HCT116 (cell line): ENCODE data around the gene PLA1A. TPM values are rescaled to one million over a fixed set of nuclear protein-coding genes. Genes with fewer than 3 reads are reported as not detected.

Experiments
- ATAC-seq: fragments of 200-7000 bp; cut with Tn5 transposase; 2 replicates; pipeline ENCODE4 v1.9.1; 2020; ENCODE audit warnings: mild to moderate bottlenecking, moderate library complexity
- BruUV-seq: library from RNA; stranded (reverse); fragments of 400-500 nt; replicated peaks from 2 replicates; lab custom pipeline; 2021; lab: Mats Ljungman, UMichigan
- CTCF ChIA-PET: fragments of 300-600 bp; sonication (Branson Sonifier 250); formaldehyde crosslinking; loops from one replicate; lab custom pipeline; 2021; ENCODE audit warnings: antibody characterized with exemption; lab: Charles Lee
- POLR2A ChIA-PET: fragments of 300-600, 350-600 bp; sonication (Branson Sonifier 250); formaldehyde crosslinking; loops from one replicate; lab custom pipeline; 2021; ENCODE audit warnings: antibody characterized with exemption; lab: Charles Lee
- RAD21 ChIA-PET, 2 experiments: fragments of 300-600 bp; sonication (Branson Sonifier 250); formaldehyde crosslinking; loops; one replicate each; lab custom pipeline; 2023; ENCODE audit warnings: low total read pairs in 2 of 2; ENCODE audit not compliant: uncharacterized antibody in 2 of 2, unreplicated experiment in 2 of 2, low non-redundant PET in 1 of 2; lab: Charles Lee
- DNase-seq: peaks from one replicate; pipeline ENCODE4 v3.0.0-alpha.2; 2010; ENCODE audit warnings: low read depth, low spot score
- H2AFZ ChIP-seq: fragments of 200-600 bp; shearing (Covaris generic), sonication (generic); 2 replicates; pipeline ENCODE4 v1.6.1; 2017; ENCODE audit warnings: low read depth, mixed run types, mixed read lengths, antibody characterized with exemption, low read length; ENCODE audit not compliant: poor library complexity, severe bottlenecking
- H3K27ac ChIP-seq: 2 replicates; pipeline ENCODE4 v1.5.1; 2012; ENCODE audit warnings: low read depth, low read length
- H3K27me3 ChIP-seq: fragments of 200-600 bp; sonication (generic); 2 replicates; pipeline ENCODE4 v1.6.1; 2016; ENCODE audit warnings: mixed run types, low read length, mixed read lengths; ENCODE audit not compliant: insufficient read depth
- H3K36me3 ChIP-seq, 2 experiments: fragments of 200-500 bp in 1 of 2; fragments of 200-600 bp in 1 of 2; sonication (Bioruptor generic) in 1 of 2; sonication (generic) in 1 of 2; 2 replicates each; pipeline versions ENCODE4 v1.5.1 to v1.6.1; 2014 to 2016; ENCODE audit warnings: low read length in 2 of 2, inconsistent platforms in 1 of 2, mixed read lengths in 1 of 2, mixed run types in 1 of 2; ENCODE audit not compliant: insufficient read depth in 2 of 2, control insufficient read depth in 1 of 2
- H3K4me1 ChIP-seq, 2 experiments: fragments of 200-600 bp in 1 of 2; sonication (generic) in 1 of 2; 2 replicates each; pipeline versions ENCODE4 v1.5.1 to v1.6.1; 2012 to 2017; ENCODE audit warnings: low read length in 2 of 2, inconsistent platforms in 1 of 2, mild to moderate bottlenecking in 1 of 2, mixed read lengths in 1 of 2, mixed run types in 1 of 2, moderate library complexity in 1 of 2; ENCODE audit not compliant: insufficient read depth in 2 of 2, control insufficient read depth in 1 of 2
- H3K4me2 ChIP-seq: fragments of 200-600 bp; sonication (generic); 2 replicates; pipeline ENCODE4 v1.6.1; 2017; ENCODE audit warnings: mixed run types, low read length, mixed read lengths
- H3K4me3 ChIP-seq, 2 experiments: fragments of 200-600 bp in 1 of 2; sonication (generic) in 1 of 2; replicated peaks in 1 of 2; 2 replicates each; pipeline ENCODE4 v1.5.1; 2011 to 2016; ENCODE audit warnings: low read length in 2 of 2, control low read depth in 1 of 2, low read depth in 1 of 2, mild to moderate bottlenecking in 1 of 2, mixed read lengths in 1 of 2, mixed run types in 1 of 2
- H3K79me2 ChIP-seq: fragments of 200-600 bp; sonication (generic); 2 replicates; pipeline ENCODE4 v1.6.1; 2017; ENCODE audit warnings: mild to moderate bottlenecking, mixed run types, low read length, moderate library complexity, mixed read lengths; ENCODE audit not compliant: insufficient read depth
- H3K9ac ChIP-seq: fragments of 200-600 bp; sonication (generic); 2 replicates; pipeline ENCODE4 v1.6.1; 2016; ENCODE audit warnings: low read length, mixed read lengths
- H3K9me2 ChIP-seq: fragments of 200-600 bp; sonication (generic), shearing (Covaris generic); 2 replicates; pipeline ENCODE4 v1.6.1; 2017; ENCODE audit warnings: mixed run types, mild to moderate bottlenecking, moderate library complexity; ENCODE audit not compliant: insufficient read depth
- H3K9me3 ChIP-seq, 2 experiments: fragments of 200-500 bp in 1 of 2; fragments of 200-600 bp in 1 of 2; sonication (Bioruptor generic) in 1 of 2; sonication (generic) in 1 of 2; 2 replicates each; pipeline ENCODE4 v1.6.1; 2014 to 2017; ENCODE audit warnings: low read length in 2 of 2, mixed read lengths in 2 of 2, inconsistent platforms in 1 of 2, low read depth in 1 of 2, mild to moderate bottlenecking in 1 of 2, mixed run types in 1 of 2, moderate library complexity in 1 of 2; ENCODE audit not compliant: control insufficient read depth in 1 of 2, insufficient read depth in 1 of 2
- H4K20me1 ChIP-seq: fragments of 200-600 bp; sonication (generic), shearing (Covaris generic); 2 replicates; pipeline ENCODE4 v1.6.1; 2017; ENCODE audit warnings: mixed run types, mild to moderate bottlenecking, moderate library complexity; ENCODE audit not compliant: insufficient read depth
- FOSL1 ChIP-seq: IDR thresholded peaks from 2 replicates; pipeline ENCODE4 v1.6.1; 2012; ENCODE audit warnings: low read depth
- POLR2A ChIP-seq: IDR thresholded peaks from 2 replicates; pipeline ENCODE4 v1.7.0; 2011; ENCODE audit warnings: borderline replicate concordance; ENCODE audit not compliant: insufficient read depth, insufficient read length; ENCODE audit errors: extremely low read depth
- RAD21 ChIP-seq: IDR thresholded peaks from 2 replicates; pipeline ENCODE4 v1.6.1; 2012; ENCODE audit warnings: low read depth, mild to moderate bottlenecking
- SP1 ChIP-seq: IDR thresholded peaks from 2 replicates; pipeline ENCODE4 v1.6.1; 2012; ENCODE audit warnings: low read depth
- TCF7L2 ChIP-seq: IDR thresholded peaks from 2 replicates; pipeline ENCODE4 v1.7.0; 2011; ENCODE audit warnings: borderline replicate concordance, inconsistent platforms; ENCODE audit not compliant: insufficient read depth, insufficient read length; ENCODE audit errors: extremely low read depth
- YY1 ChIP-seq: IDR thresholded peaks from 2 replicates; pipeline ENCODE4 v1.6.1; 2011; ENCODE audit warnings: low read length, low read depth, moderate library complexity, mild to moderate bottlenecking; ENCODE audit not compliant: insufficient replicate concordance; ENCODE audit errors: extremely low read depth
- intact Hi-C: fragments of 100-400 bp; cut with micrococcal nuclease; formaldehyde crosslinking; loops from 2 replicates; pipeline ENCODE4 v1.10.0; 2022
- total RNA-seq: library from RNA; stranded (reverse); gene quantifications from one replicate; pipeline ENCODE4 v1.2.1, GENCODE V29; 2021; ENCODE audit not compliant: unreplicated experiment
- TF ChIP-seq, protein P1 (sequence below): IDR thresholded peaks from 2 replicates; pipeline ENCODE4 v1.6.1; 2012; ENCODE audit warnings: low read depth
- TF ChIP-seq, protein P2 (sequence below): IDR thresholded peaks from 2 replicates; pipeline ENCODE4 v1.6.1; 2012
- TF ChIP-seq, protein P3 (sequence below), 3 experiments: fragments of 200-600 bp in 1 of 3; sonication (generic) in 1 of 3; IDR thresholded peaks in 2 of 3; conservative IDR thresholded peaks in 1 of 3; 2 replicates each; pipeline ENCODE4 v1.5.1; 2012 to 2017; ENCODE audit warnings: low read depth in 2 of 3, low read length in 2 of 3, antibody characterized with exemption in 1 of 3, borderline replicate concordance in 1 of 3, control low read depth in 1 of 3, mild to moderate bottlenecking in 1 of 3, mixed read lengths in 1 of 3, mixed run types in 1 of 3, moderate library complexity in 1 of 3; ENCODE audit not compliant: insufficient read depth in 1 of 3

Gene PLA1A
- total RNA-seq, 1 experiment from 2014 or later, result not detected

DNA sequence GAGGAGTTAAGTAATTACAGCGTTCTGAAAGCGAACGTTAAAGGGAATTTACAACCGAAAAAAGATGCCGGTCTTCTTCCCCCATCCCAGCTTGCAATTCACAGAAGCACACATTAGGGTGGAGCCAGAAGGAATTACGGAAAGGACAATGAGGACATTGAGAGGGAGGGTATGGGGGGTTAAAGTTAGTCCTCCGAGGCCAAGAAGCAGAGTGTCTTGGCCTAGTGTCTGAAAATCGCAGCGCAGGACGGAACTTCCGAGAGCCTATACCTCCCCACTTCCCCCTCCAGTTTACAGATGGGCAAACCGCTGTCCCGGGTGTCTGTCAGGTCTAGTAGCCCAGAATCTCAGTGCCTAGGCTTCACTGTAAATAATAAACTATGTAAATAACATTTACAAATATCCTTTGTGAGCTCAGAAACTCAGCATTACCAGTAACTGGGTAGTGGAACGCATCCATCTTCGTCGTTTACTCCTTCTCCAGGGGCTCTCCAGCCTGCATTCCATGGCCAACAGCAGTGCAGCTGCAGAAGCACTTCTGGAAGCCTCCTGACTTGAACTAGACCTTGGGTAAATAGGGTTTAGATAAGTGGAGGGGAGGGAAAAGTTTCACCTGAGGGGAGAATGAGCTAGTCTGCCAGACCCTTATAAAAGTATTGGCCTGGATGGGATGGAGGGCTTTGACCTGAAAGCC, 17.5 kb upstream of the PLA1A start:
- peaks cover 0 to 10% of the 10 kb centered on the region in 2 experiments; a peak in 1 of 4 replicates for H3K4me1 ChIP-seq
- TF ChIP-seq POLR2A, result no peak
- TF ChIP-seq FOSL1, result no peak
- no peak for TF ChIP-seq SP1
- TF ChIP-seq, protein P1, sequence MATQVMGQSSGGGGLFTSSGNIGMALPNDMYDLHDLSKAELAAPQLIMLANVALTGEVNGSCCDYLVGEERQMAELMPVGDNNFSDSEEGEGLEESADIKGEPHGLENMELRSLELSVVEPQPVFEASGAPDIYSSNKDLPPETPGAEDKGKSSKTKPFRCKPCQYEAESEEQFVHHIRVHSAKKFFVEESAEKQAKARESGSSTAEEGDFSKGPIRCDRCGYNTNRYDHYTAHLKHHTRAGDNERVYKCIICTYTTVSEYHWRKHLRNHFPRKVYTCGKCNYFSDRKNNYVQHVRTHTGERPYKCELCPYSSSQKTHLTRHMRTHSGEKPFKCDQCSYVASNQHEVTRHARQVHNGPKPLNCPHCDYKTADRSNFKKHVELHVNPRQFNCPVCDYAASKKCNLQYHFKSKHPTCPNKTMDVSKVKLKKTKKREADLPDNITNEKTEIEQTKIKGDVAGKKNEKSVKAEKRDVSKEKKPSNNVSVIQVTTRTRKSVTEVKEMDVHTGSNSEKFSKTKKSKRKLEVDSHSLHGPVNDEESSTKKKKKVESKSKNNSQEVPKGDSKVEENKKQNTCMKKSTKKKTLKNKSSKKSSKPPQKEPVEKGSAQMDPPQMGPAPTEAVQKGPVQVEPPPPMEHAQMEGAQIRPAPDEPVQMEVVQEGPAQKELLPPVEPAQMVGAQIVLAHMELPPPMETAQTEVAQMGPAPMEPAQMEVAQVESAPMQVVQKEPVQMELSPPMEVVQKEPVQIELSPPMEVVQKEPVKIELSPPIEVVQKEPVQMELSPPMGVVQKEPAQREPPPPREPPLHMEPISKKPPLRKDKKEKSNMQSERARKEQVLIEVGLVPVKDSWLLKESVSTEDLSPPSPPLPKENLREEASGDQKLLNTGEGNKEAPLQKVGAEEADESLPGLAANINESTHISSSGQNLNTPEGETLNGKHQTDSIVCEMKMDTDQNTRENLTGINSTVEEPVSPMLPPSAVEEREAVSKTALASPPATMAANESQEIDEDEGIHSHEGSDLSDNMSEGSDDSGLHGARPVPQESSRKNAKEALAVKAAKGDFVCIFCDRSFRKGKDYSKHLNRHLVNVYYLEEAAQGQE, result no peak
- TF ChIP-seq TCF7L2, result no peak
- TF ChIP-seq, protein P2, sequence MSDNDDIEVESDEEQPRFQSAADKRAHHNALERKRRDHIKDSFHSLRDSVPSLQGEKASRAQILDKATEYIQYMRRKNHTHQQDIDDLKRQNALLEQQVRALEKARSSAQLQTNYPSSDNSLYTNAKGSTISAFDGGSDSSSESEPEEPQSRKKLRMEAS, result no peak
- TF ChIP-seq, protein P3, sequence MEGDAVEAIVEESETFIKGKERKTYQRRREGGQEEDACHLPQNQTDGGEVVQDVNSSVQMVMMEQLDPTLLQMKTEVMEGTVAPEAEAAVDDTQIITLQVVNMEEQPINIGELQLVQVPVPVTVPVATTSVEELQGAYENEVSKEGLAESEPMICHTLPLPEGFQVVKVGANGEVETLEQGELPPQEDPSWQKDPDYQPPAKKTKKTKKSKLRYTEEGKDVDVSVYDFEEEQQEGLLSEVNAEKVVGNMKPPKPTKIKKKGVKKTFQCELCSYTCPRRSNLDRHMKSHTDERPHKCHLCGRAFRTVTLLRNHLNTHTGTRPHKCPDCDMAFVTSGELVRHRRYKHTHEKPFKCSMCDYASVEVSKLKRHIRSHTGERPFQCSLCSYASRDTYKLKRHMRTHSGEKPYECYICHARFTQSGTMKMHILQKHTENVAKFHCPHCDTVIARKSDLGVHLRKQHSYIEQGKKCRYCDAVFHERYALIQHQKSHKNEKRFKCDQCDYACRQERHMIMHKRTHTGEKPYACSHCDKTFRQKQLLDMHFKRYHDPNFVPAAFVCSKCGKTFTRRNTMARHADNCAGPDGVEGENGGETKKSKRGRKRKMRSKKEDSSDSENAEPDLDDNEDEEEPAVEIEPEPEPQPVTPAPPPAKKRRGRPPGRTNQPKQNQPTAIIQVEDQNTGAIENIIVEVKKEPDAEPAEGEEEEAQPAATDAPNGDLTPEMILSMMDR (IDR thresholded peaks at IDR 0.05 in 2 of 3, conservative IDR thresholded peaks at IDR 0.05 in 1 of 3; ENCODE audit: borderline replicate concordance in 1 of 3, insufficient read depth in 1 of 3, low read depth in 2 of 3, low read length in 2 of 3), result no peak
- no peak for TF ChIP-seq RAD21
- no peak for TF ChIP-seq YY1
- H3K4me2 ChIP-seq, result peak overlapping the region; percentile 82
- RAD21 ChIA-PET, result no interaction called here
- H3K36me3 ChIP-seq, result no peaks in the 10 kb centered on the region
- H2AFZ ChIP-seq, result peak overlapping the region; percentile 80
- no peaks in the 10 kb centered on the region for H3K79me2 ChIP-seq
- H3K27me3 ChIP-seq, result no peaks in the 10 kb centered on the region
- DNase-seq (no peak), ATAC-seq (peak; percentile 20; the same call in 1 of the 2 replicates)
- POLR2A ChIA-PET, result no interaction called here
- H3K9me3 ChIP-seq, result no peaks in the 10 kb centered on the region
- peak overlapping the region; percentile 66 for H3K9ac ChIP-seq
- peak overlapping the region; percentile 49; the same call in 1 of the 2 replicates for H3K27ac ChIP-seq
- no peaks in the 10 kb centered on the region for H3K9me2 ChIP-seq
- CTCF ChIA-PET, result no interaction called here
- no peaks in the 10 kb centered on the region for H4K20me1 ChIP-seq
- H3K4me3 ChIP-seq, result peak overlapping the region; percentile 47 to 62
- intact Hi-C loops, result no loop called here
- BruUV-seq, result TSS peak; percentile 62
